ENCODE measurements around the gene NSMCE1.

NSMCE1 gene

GRCh38 chr16:27189335-27189972 is 79.1 kb downstream of the NSMCE1 start:
- DNase-seq, result no peak

- DNase-seq, result no peak
Measured at GRCh38 chr16:27188633-27189032, 79.9 kb downstream of the NSMCE1 start.

GRCh38 chr16:27185776-27186130 is 82.8 kb downstream of the NSMCE1 start:
- DNase-seq, result no peak

GRCh38 chr16:27182906-27183405 is 85.6 kb downstream of the NSMCE1 start:
- no peak for DNase-seq

GRCh38 chr16:27181019-27181790 is 87.4 kb downstream of the NSMCE1 start:
- DNase-seq, result no peak

- peak; percentile 87 for DNase-seq
Measured at GRCh38 chr16:27179500-27180072, 89.0 kb downstream of the NSMCE1 start.

GRCh38 chr16:27177031-27177774 is 91.4 kb downstream of the NSMCE1 start:
- DNase-seq, result no peak

- no peak for DNase-seq
Measured at GRCh38 chr16:27175888-27176287, 92.7 kb downstream of the NSMCE1 start.

Data from activated CD4-positive, CD25-positive, alpha-beta regulatory T cell treated with anti-CD3 and anti-CD28 coated beads, Interleukin-2, amount 50 U/mL, for 72 hours (primary cell).